H1 (cell line): ENCODE measurements around the gene BCAS4.

ENCODE experiments used
- CEBPB ChIP-seq: IDR thresholded peaks from 2 replicates; pipeline ENCODE4 v1.6.1; 2012; ENCODE audit warnings: low read depth, low read length
- CTCF ChIP-seq, 3 experiments: IDR thresholded peaks; 1 replicate in 2 of 3; 2 replicates in 1 of 3; pipeline versions ENCODE4 v1.5.1 to v1.6.1; 2011; ENCODE audit warnings: low read length in 3 of 3, mild to moderate bottlenecking in 3 of 3, inconsistent platforms in 2 of 3, low read depth in 1 of 3, moderate library complexity in 1 of 3; ENCODE audit not compliant: insufficient read depth in 1 of 3; ENCODE audit errors: control extremely low read depth in 1 of 3
- FOSL1 ChIP-seq: IDR thresholded peaks from 2 replicates; pipeline ENCODE4 v1.6.1; 2011; ENCODE audit warnings: mild to moderate bottlenecking, low read depth, low read length, moderate library complexity; ENCODE audit not compliant: insufficient read depth
- JUN ChIP-seq: IDR thresholded peaks from 2 replicates; pipeline ENCODE4 v1.6.1; 2011; ENCODE audit warnings: low read depth, mild to moderate bottlenecking, improper control_type of control experiment, low read length
- POLR2A ChIP-seq, 2 experiments: IDR thresholded peaks; 1 replicate in 1 of 2; 2 replicates in 1 of 2; pipeline ENCODE4 v1.6.1; 2011; ENCODE audit warnings: low read depth in 2 of 2, low read length in 2 of 2, mild to moderate bottlenecking in 2 of 2; ENCODE audit errors: control extremely low read depth in 1 of 2
- RFX5 ChIP-seq: IDR thresholded peaks from 2 replicates; pipeline ENCODE4 v1.6.1; 2011; ENCODE audit warnings: low read depth, low read length, improper control_type of control experiment, borderline replicate concordance
- TAF1 ChIP-seq: IDR thresholded peaks from 2 replicates; pipeline ENCODE4 v1.6.1; 2011; ENCODE audit warnings: mild to moderate bottlenecking, low read depth, low read length

- TF ChIP-seq CTCF (IDR thresholded peaks at IDR 0.05; ENCODE audit: control extremely low read depth in 1 of 3, insufficient read depth in 1 of 3, low read depth in 1 of 3, low read length in 3 of 3) = no peak
- TF ChIP-seq POLR2A (IDR thresholded peaks at IDR 0.05; ENCODE audit: control extremely low read depth in 1 of 2, low read depth in 2 of 2, low read length in 2 of 2) = no peak
- no peak for TF ChIP-seq CEBPB
- TF ChIP-seq FOSL1 = no peak
- TF ChIP-seq JUN = no peak
- TF ChIP-seq TAF1 = no peak
- TF ChIP-seq RFX5 = no peak
Observed at GRCh38 chr20:50801747-50802125, 6.9 kb downstream of the BCAS4 start.
